Left forelimb (tissue), 1 donor: ENCODE results near the gene GTPBP6.
"Not testable (repeated sequence)": the region's sequence is repeated elsewhere in the genome, so short reads cannot be mapped to it uniquely, and the experiment has no call there.

Experiments
- DNase-seq: peaks from one replicate; pipeline ENCODE4 v3.0.0-alpha.2; 2018; ENCODE audit warnings: low spot score

GTPBP6 gene

GRCh38 chrX:316351-317325 lies 2.0 kb downstream of the GTPBP6 start:
- no peak for DNase-seq

- DNase-seq, result no peak
Observed at GRCh38 chrX:314781-315595, 3.6 kb downstream of the GTPBP6 start.

GRCh38 chrX:314049-314448 lies 4.5 kb downstream of the GTPBP6 start:
- DNase-seq, result no peak

GRCh38 chrX:313546-313945 lies 5.0 kb downstream of the GTPBP6 start:
- no peak for DNase-seq

- no peak for DNase-seq
Observed at GRCh38 chrX:312621-313331, 5.8 kb downstream of the GTPBP6 start.

DNA sequence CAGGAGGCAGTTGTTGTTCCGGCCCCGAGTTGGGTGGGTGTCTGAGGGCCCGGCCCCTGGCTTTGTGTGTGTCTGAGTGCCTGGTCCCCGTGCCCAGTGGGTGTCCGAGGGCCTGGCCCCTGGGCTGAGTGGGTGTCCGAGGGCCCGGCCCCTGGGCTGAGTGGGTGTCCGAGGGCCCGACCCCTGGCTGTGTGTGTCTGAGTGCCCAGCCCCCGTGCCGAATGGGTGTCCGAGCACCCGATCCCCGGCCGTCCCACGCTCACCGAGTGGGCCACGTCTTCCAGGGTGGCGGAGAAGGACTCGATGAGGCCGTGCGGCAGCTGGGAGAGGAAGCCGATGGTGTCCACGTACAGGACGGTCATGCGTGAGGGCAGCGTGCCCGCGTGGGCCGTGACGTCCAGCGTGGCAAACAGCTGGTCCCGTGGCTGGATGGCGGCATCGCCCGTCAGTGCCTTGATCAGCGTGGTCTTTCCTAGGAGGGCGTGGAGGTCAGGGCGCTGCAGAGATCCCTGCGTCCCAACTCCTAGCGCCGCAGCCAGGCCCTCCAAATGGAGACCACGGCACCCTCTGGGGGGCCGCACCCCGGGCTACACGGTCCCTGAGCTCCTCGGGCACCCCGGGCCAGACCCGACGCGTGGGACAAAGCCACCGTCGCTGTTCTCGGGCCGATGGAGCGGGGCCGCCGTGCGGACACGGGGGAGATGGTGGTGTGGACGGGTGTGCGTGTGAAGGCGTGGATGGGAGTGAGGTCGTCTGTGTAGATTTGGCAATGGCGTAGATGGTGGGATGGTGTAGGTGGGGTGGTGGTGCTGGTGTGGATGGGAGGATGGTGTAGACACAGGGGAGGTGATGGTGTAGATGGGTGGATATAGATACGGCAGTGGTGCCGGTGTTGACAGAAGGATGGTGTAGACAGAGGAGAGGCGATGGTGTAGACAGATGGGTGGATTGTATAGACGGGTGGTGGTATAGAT lies 7.2 kb downstream of the GTPBP6 start:
- DNase-seq, result no peak

- DNase-seq, result no peak
Observed at GRCh38 chrX:310621-311155, 7.9 kb downstream of the GTPBP6 start.

GRCh38 chrX:308821-309520 lies 9.6 kb downstream of the GTPBP6 start:
- no peak for DNase-seq

GRCh38 chrX:307261-308111 lies 11.1 kb downstream of the GTPBP6 start:
- DNase-seq, result no peak

GRCh38 chrX:306614-307251 lies 11.9 kb downstream of the GTPBP6 start:
- not testable (repeated sequence) for DNase-seq

GRCh38 chrX:305781-306613 lies 12.6 kb downstream of the GTPBP6 start:
- DNase-seq, result not testable (repeated sequence)

DNA sequence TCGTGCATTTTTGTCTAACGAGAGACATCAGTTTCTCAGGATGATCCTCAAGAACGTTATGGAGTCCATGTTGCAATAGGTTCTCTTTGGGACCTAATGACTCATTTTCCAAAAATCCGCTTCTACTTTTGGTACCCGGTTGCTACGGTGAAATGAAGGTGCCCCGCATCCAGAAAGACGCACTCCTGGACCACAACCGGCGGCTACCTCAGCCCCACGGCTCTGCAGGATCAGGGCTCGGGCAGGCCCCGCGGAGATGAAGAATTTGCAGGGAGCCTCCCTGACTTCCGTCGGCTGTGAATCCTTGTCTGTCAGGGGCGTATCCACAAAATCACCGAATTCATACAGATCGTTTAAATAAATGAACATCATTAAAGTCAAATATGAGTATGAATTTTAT lies 15.6 kb downstream of the GTPBP6 start:
- DNase-seq, result no peak

DNA sequence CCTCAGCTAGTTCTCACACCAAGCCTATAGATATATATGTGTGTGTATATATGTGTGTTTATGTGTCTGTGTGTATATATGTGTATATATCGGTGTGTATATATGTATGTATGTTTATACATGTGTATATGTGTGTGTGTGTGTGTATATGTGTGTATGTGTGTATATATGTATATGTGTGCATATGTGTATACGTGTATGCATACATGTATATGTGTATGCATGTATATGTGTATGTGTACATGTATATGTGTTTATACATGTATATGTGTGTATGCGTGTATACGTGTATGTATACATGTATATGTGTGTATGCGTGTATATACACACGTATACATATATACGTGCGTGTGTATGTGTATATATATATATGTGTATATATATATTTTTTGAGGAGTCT lies 18.3 kb downstream of the GTPBP6 start:
- DNase-seq, result no peak

- DNase-seq, result no peak
Observed at GRCh38 chrX:298993-299392, 19.6 kb downstream of the GTPBP6 start.

DNA sequence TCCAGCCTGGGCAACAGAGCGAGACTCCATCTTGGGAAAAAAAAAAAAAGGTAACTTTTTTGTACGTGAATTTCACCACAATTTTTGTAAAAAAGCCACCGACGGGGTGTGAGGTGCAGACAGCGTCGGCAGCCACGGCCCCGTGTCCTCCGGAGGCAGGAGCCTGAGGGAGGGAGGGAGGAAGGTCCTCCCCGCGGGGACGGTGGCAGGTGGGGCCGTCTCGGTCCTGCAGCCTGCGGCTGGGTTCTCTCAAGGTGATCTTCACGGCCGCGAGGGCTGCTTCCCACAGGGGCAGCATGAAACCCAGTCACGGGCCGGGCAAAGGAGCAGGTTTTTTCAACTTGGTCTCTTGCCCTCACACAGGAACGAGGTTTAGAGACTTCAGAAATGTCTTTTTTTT lies 23.5 kb downstream of the GTPBP6 start:
- no peak for DNase-seq

DNA sequence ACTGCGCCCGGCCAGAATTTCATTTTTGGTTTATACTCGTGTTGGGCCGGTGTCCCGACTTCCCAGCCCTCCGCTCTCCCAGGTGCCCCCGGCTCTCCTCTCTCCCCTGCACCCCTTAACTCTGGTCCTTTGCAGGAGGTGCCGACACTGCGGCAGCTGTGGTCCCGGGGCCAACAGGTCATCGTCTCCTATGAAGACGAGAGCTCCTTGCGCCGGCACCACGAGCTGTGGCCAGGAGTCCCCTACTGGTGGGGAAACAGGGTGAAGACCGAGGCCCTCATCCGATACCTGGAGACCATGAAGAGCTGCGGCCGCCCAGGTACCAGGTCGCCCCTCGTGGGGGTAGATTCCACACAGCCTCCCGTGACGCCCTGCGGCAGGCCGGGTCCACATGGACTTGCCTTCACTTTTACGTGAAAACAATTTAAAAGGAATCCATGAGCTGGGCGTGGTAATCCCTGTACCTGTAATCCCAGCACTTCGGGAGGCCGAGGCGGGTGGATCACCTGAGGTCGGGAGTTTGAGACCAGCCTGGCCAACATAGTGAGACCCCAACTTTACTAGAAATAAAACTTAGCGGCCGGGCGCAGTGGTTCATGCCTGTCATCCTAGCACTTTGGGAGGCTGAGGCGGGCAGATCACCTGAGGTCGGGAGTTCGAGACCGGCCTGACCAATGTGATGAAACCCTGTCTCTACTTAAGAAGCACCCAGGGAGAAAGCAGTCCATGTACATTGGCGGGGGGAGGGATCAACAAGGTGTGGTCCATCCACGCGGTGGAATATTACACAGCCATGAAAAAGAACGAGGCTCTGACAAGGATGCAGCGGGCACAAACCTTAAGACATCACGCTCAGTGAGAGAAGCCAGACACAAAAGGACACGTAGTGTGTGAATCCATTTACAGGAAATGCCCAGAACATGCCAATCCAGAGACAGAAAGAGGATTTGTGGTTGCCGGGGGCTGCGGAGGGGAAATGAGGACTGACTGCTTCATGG lies 25.4 kb downstream of the GTPBP6 start:
- no peak for DNase-seq
